ENCODE data around the gene COL4A6.

The COL4A6 gene

DNA sequence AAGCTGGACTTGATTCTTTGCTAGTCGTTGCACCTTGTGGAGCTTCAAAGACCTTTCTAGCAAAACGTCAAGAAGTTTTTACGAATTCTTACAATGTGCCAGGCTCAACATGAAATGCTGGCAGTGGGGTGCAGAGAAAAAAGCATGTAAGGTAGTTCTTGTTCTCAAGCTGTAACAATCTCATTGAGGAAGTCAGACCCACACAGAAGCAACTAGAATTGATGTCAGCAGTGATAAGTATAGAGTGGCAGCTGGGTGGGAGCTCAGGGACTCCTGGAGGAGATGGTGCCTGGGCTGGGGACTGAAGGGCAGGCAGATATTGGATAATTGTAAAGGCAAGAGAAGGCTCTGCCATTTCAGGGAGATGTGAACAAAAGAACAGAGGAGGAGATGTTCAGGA lies 264.3 kb downstream of the COL4A6 start:
- H3K4me3 ChIP-seq (ENCODE audit: low read length), result no peak overlapping the region
- no peak for DNase-seq (ENCODE audit: low read depth)
- TF ChIP-seq, protein P1, sequence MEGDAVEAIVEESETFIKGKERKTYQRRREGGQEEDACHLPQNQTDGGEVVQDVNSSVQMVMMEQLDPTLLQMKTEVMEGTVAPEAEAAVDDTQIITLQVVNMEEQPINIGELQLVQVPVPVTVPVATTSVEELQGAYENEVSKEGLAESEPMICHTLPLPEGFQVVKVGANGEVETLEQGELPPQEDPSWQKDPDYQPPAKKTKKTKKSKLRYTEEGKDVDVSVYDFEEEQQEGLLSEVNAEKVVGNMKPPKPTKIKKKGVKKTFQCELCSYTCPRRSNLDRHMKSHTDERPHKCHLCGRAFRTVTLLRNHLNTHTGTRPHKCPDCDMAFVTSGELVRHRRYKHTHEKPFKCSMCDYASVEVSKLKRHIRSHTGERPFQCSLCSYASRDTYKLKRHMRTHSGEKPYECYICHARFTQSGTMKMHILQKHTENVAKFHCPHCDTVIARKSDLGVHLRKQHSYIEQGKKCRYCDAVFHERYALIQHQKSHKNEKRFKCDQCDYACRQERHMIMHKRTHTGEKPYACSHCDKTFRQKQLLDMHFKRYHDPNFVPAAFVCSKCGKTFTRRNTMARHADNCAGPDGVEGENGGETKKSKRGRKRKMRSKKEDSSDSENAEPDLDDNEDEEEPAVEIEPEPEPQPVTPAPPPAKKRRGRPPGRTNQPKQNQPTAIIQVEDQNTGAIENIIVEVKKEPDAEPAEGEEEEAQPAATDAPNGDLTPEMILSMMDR (IDR thresholded peaks at IDR 0.05; ENCODE audit: insufficient read depth, low read depth, low read length, missing control alignments), result no peak

DNA sequence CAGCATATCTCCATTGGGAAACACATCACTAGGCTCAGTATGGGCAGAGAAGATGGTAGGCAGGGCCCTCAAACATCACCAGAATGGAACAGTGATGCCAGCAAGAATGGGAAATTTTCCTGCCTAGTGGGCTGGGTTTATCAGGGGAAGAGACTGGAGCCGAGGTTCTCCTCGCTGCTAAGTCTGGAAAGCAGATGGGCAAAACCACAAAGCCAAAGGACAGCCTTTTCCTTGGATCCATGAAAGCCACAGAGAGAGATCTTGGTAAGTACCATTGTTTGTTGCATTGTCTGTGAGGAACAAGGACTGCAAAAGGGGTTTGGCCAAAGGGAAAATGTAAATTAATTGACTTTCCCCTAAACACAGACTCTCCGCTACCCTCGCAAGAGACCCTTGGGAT lies 266.6 kb downstream of the COL4A6 start:
- TF ChIP-seq, protein P1 (IDR thresholded peaks at IDR 0.05; ENCODE audit: insufficient read depth, low read depth, low read length, missing control alignments), result no peak
- DNase-seq (ENCODE audit: low read depth), result no peak
- H3K4me3 ChIP-seq (ENCODE audit: low read length), result no peak overlapping the region

DNA sequence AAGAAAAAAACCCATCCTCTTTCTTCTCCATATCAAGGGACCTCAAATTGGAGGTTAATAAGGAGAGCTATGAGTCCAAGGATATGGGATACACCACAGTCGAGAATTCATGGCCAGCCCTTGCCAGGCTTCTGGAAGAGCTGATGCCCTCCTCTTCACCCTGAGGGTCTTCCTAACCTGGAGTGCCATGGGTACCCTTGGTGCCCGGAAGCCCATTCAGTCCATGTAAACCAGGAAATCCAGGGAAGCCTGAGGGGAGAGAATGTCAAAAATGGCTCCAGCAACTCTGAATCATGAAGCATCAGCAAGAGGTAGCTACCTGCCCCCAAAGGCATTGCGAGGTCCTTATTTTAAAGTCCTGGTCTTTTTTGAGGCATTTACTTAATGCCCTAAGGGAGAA lies 268.5 kb downstream of the COL4A6 start:
- DNase-seq (ENCODE audit: low read depth), result no peak
- TF ChIP-seq, protein P1 (IDR thresholded peaks at IDR 0.05; ENCODE audit: insufficient read depth, low read depth, low read length, missing control alignments), result no peak

DNA sequence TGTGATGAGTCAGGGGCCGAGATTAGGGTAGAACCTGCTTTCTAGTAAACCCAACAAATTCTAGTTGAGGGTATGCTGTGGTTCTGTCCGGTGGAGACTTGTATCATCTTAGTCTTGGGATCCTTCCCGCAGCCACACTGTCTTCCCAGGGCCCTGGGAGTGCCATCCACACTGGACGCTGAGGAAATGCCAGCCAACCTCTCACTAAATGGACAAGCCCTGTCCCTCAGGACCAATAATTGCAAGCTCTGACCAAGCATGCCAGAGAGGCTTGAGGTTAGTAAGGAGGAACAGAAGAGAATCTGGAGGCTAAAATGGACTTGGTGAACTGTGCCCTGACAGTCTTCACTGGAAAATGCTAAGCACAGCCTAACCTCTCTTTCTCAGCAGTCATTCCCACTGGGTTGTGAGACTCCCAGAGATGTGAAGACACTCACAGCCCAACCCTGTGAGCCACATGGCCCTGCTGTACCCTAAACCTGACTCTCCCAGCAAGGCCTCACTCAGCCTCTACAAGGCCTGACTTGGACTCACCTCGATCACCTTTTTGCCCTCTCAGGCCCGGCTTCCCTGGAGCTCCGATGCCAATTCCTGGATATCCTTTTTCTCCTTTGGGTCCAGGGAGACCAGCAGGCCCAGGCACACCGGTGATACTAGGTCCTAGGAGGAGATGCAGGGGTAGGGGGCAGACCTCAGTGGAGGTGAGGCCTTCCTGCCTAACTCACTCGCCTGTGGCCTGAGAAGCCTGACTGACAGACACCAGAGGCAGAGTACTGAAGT lies 269.1 kb downstream of the COL4A6 start:
- DNase-seq (ENCODE audit: low read depth), result no peak
- TF ChIP-seq, protein P1 (IDR thresholded peaks at IDR 0.05; ENCODE audit: insufficient read depth, low read depth, low read length, missing control alignments), result no peak

More for the DNA sequence above, 268.5 kb downstream of the COL4A6 start:
- H3K4me3 ChIP-seq (ENCODE audit: low read length), result no peak overlapping the region

DNA sequence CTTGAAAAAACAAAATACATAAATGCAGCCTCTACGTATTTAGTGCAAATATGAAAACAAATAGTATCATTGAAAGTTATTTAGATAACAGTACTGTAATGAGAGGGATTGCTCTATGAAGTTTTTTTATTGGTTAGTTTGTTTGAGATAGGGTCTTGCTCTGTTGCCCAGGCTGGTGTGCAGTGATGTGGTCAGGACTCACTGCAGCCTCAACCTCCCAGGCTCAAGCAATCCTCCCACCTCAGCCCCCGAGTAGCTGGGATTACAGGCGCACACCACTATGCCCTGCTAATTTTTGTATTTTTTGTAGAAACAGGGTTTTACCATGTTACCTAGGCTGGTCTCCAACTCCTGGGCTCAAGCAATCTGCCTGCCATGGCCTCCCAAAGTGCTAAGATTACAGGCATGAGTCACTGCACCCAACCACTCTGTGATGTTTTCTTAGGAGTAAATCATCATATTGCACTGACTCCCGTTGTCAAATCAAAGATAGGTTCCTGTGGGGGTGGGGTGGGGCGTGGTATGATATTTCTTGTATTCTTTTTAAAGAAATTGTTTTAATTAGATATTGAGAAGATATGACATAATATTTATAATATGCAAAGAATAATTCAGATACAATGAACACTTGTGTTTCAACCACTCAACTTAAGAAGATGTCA lies 270.9 kb downstream of the COL4A6 start:
- no peak overlapping the region for H3K4me3 ChIP-seq (ENCODE audit: low read length)
- TF ChIP-seq, protein P1 (IDR thresholded peaks at IDR 0.05; ENCODE audit: insufficient read depth, low read depth, low read length, missing control alignments), result no peak
- peak; percentile 64 for DNase-seq (ENCODE audit: low read depth)

More for the DNA sequence above, 269.1 kb downstream of the COL4A6 start:
- H3K4me3 ChIP-seq (ENCODE audit: low read length), result no peak overlapping the region

DNA sequence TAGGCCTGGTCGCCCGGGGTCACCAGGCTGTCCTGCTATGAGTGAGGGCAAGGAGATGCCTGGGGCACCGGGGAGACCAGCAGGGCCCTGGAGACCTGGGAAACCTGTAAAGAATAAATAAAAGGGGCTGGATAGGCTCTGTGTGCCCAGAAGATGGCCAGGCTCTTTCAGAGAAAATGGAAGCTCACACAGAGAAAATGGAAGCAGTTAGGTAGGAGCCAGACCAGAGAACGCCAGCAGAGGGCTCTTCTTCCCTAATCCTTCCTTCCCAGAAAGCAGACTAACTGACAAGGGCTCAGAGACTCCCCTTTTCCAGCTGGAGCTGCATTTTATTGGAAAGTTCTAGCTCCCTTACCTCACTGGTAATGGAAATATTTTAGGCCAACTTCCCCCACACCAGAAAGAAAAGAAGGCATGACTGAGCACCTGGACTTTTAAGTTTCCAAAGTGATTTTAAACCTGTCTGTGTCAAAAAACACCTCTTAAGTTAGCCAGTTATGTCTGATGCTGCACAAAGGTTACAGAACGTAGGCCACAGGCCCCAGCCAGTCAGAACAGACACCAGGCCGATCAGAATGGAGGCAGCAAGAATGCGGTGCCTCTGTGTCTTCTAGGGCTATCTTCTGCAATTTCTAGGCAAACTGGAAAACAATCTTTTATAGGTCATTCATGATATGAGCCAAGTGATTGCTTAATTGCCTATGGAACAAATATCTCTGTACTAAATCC lies 272.7 kb downstream of the COL4A6 start:
- DNase-seq (ENCODE audit: low read depth), result peak; percentile 24
- TF ChIP-seq, protein P1 (IDR thresholded peaks at IDR 0.05; ENCODE audit: insufficient read depth, low read depth, low read length, missing control alignments), result peak; percentile 52
- no peak overlapping the region for H3K4me3 ChIP-seq (ENCODE audit: low read length)
